Fibroblast of skin of abdomen (primary cell): ENCODE measurements around the gene STOML1.
A peak's percentile ranks its signal among the peaks of the same experiment; 100 is the strongest.
"Not testable (repeated sequence)": the region's sequence is repeated elsewhere in the genome, so short reads cannot be mapped to it uniquely, and the experiment has no call there.

ENCODE experiments used
- DNase-seq: peaks from one replicate; pipeline ENCODE4 v3.0.0-alpha.2; 2013

The STOML1 gene

DNA sequence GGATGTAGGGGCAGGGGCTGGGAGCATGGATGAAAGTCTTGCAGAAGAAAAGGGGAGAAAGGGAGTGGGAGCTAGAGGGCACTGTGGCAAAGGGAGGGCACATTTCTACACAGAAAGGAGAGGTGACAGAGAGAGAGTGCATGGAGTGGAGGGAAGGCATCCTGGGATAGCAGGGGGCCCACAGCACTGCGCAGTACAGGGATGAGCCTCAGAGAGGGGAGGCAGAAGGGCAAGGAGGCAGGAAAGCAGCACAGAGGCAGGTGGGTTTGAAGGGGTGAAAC, 5.4 kb downstream of the STOML1 start:
- no peak for DNase-seq

DNA sequence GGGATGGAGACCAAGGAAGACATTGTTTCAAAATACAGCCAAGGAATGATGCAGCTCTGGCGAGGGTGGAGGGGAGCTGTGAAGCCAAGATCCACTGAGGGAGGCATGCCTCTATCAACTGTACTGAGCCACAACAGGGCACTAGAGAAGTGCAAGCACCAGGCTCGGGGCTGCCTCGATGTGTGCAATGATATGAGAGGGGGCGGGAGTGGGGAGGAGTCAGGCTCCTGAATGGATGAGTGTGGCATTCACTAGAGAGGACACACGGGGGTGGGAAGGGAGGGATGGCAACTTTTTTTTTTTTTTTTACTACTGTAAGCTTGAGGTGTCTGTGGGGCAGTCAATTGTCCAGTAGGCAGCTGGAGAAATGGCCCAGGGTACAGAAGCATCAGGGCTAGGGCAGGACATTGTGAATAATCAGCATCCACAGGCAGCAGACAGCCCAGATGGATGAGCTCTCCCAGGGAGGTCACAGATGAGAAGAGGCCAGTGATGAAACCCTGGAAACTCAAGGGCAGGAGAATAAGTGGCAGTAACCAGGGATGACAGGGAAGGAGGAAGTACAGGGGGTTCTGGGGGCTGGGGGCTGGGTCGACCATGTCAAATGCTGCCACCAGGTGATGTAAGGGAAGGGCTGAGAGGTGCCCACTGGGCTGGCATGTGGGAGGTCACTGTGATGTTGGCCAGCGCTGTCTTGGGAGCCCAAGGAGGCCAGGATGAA, 5.9 kb downstream of the STOML1 start:
- DNase-seq, result no peak

DNA sequence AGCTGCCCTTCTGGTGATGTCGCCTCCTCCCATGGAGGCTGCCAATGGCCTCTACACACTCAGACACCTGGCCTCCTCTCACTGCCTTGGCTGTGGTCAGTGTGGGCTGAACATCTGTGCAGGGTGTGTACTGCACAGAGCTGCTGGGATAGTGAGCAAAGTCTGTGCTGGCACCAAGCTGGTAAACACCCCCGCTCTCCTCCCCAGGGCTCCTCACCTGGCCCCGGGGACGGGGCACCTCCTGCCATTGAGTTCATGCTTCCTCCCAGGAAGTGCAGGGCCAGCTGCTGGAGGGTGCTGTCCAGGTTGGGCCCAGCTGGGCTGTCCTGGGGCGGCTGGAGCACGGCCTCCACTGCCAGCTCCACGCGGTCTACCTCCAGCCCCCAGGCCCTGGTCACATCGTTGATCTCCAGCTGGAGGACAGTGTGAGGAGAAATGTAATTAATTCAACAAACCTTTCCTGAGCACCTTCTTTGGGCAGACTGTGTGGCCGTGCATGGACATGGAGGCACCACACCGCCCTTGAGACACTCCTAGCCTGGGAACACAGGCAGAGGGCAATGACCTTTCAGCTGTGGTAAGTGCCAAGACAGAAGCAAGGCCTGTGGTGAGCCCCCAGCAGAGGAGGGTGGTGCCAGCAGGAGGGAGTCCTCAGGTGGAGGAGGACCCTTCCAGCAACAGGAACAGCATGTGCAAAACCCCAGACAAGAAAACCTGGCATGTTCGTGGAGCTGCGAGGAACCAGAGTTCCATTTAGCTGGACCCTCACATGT, 6.8 kb downstream of the STOML1 start:
- peak; percentile 50 for DNase-seq

DNA sequence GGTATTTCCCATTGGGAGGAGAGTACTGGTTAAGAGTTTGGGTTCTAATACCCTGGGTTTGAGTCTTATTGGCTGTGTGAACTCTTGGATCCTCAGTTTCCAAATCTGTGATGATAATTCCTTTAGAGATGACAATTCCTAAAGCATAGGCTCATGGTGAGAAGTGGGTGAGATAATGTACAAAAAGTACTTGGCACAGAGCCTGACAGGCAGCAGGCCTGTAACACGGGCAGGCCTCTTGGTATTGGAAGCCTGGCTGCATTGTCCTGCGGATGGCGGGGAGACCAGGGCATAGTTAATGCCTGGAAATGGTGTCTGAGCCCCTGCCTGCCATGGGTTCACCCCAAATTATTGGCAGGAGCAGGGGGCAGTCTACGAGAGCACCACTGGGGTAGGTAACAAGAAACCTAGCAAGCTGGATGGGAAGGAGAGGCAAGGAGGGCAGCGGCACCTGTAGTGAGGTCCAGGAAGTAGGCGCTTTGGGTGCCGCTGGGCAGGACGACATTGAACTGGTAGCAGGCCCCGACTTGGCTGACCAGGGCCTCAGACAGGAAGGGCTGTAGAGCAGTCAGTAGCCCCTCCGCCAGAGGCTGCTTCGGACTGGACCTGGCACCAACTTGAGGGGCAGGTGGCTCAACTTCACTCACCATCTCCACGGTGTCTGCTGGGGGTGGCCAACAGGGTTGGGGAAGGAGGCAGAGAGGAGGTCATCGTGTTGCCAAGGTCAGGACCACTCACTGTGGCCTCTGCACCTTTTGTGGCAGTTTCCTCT, 7.7 kb downstream of the STOML1 start:
- DNase-seq, result no peak

DNA sequence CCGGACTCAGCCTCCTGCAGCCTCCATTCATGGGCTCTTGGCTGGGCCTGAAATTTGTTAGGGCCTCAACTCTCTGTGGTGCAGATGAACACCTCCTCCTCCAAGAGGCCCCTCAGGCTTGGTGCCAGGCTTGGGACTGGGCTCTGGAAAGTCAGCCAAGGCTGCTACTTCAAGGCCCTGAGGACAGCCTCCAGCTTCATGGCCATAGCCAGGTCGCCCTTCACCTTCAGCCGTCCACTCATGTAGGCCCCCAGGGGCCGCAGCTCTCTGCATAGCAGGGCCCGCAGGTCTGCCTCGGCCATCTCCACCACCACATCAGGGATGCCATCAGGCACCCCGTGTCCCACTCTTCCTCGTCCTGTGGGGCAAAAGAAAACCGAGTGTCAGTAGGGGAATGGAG, 8.3 kb downstream of the STOML1 start:
- no peak for DNase-seq

DNA sequence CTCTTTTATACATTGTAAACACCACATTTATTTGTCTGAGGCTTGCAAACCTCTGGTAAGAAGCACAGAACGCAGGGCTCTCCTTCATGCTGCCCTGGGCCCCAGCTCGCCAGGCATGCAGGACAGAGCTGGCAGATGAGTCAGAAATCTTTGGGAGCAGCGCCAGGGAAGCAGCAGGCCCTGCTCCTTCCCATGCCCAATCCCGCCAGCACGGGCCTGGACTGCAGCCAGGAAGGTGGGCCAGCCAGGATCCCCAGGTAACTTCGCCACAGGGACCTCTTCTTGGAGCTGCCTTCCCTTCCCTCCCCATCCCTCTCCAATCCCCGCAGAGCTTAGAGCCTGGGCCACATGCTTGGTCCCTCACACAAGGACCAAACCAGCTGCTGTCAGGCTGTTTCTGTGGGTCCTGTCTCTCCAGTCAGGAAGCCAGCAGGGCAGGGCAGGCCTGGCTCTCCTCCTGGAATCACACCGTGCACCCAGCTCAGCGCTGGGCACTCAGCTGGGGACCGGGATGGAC, 8.8 kb downstream of the STOML1 start:
- DNase-seq, result peak; percentile 82

DNA sequence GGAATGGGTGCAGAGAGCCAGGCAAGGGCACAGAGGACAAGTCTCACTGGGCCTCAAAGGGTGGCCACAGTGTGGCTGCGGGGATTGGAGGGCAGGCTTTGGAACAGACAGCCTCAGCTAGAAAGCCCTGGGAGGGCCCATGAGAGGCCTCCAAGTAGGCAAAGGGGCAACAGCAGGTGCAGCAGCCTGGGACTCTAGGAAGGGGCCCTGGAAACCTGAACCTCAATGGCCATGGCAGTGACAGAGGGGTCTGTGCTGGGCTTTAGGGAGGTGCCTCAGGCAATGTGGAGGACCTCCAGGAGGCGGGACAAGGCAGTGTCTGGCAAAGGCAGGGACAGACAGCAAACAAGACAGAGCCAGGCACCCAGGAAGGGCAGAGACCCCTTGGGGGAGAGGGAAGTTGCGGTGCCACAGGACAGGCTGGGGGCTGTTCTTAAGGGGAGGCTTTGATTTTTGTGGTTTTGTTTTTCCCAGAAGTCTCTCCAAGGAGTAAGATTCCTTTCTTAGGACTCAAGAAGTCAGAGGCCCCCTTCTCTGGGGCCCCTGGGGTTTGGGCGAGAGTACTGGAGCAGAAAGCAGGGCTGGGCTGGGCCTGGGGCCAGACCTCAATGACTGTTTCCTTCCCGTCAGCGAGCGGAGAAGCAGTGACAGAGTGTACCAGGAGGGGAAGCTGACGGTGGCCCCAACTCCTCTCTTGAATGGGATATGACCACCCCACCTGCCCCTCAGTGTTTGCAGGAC, 9.7 kb downstream of the STOML1 start:
- peak; percentile 98 for DNase-seq

DNA sequence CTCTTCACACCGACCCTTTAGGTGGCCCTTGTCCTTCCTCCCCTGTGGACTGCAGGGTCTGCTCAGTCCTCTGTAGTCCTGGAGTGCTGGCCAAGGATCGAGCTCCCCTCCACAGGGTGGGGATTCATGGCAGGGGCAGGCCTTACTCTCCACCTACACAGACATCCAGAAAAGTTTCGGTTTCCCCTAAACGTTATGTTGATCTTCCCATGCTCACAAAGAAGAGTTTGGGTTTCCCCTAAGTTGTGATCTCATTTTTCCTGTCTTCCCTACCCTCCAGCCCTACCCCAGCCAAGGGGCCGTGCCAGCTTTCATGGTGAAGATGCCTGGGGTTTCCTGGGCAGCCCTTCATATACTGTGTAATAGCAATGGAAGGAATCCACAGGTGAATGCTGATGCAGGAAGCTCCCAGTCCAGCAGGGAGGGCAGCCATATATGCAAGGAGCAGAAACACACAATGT, 10.3 kb downstream of the STOML1 start:
- DNase-seq, result no peak

DNA sequence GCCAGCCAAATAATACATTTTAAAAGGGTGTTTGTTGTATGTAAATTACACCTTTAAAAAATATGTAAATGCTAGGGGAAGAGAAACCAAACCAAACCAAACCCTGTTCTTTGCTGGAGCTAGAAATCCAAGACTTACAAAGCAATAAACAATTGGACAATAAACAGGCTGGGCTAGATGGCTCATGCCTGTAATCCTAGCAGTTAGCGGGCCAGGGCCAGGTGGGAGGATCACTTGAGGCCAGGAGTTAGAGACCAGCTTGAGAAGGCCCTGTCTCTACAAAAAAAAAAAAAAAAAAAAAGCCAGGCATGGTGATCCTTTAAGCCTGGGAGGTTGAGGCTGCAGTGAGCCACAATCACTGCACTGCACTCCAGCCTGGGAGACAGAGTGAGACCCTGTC, 12.5 kb downstream of the STOML1 start:
- DNase-seq, result no peak

DNA sequence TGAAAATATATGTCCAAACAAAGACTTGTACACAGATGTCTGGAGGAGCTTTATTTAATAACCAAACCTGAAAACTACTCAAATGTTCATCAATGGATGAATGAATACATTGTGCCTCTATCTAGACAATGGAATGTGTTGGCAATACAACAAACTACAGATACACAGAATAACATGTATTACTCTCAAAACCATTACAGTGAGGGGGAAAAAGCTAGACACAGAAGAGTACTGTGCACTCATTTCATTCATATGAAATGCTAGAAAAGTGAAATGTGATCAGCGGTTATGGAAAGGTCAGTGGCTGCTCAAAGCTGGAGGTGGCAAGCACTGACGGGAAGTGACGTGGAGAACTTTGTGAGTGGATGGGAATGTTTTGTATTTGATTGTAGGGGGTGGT, 13.2 kb downstream of the STOML1 start:
- no peak for DNase-seq

DNA sequence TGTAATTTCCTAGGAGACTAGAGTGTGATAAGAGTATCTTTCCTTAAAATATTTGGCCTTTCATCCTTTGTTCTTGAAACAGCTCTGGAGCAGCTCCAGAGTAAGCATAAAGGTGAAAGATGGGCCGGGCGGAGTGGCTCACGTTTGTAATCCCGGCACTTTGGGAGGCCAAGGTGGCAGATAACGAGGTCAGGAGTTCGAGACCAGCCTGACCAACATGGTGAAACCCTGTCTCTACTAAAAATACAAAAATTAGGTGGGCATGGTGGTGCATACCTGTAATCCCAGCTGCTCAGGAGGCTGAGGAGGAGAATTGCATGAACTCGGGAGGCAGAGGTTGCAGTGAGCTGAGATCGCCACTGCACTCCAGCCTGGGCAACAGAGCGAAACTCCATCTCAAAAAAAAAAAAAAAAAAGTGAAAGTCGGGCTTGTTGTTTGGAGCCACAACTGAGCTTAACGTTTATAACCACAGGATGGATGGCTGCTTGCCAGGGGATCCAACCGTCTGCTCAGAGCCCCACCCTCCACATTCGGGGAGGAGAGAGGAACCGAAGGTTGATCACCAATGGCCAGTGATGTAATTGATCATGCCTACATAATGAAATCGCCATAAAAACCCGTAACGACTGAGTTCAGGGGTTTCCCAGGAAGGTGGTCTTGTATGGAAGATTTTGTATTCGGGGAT, 16.5 kb downstream of the STOML1 start:
- peak; percentile 69 for DNase-seq

DNA sequence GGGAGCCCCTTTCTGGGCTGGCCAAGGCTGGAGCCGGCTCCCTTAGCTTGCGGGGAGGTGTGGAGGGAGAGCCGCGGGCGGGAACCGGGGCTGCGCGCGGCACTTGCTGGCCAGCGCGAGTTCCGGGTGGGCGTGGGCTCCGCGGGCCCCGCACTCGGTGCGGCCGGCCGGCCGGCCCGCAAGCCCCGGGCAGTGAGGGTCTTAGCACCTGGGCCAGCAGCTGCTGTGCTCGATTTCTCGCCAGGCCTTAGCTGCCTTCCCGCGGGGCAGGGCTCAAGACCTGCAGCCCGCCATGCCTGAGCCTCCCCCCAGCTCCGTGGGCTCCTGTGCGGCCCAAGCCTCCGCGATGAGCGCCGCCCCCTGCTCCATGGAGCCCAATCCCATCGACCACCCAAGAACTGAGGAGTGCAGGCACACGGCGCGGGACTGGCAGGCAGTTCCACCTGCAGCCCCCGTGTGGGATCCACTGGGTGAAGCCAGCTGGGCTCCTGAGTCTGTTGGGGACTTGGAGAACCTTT, 18.4 kb downstream of the STOML1 start:
- DNase-seq, result not testable (repeated sequence)

DNA sequence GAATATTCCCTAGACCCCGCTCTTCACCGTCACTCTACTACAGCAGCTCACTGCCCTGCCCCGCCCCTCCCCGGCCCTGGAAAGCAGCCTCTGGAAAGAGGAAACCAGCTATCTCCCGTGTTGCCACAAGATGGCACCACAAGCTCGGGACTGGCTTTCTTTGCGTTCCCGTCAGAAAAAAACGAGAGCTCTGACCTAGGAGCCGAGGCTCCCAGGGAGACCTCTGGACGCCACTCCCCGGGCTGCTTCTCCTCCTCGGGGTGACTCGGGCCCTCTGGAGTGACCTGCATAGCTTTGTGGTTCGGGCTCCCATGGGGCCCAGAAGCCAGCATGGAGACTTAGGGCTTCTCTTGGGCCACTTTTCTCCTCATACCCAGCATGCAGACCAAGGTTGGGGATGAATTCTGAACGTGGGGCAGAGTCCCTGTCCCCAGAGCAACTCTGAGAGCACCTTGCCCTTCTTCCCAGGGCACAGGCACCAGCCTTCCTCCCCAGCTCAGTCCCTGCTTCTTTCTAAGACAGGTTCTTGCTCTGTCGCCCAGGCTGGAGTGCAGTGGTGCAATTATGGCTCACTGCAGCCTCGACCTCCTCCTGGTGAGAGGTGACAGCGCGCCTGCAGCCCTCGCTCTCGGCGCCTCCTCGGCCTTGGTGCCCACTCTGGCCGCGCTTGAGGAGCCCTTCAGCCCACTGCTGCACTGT, 19.0 kb downstream of the STOML1 start:
- DNase-seq, result peak; percentile 84

DNA sequence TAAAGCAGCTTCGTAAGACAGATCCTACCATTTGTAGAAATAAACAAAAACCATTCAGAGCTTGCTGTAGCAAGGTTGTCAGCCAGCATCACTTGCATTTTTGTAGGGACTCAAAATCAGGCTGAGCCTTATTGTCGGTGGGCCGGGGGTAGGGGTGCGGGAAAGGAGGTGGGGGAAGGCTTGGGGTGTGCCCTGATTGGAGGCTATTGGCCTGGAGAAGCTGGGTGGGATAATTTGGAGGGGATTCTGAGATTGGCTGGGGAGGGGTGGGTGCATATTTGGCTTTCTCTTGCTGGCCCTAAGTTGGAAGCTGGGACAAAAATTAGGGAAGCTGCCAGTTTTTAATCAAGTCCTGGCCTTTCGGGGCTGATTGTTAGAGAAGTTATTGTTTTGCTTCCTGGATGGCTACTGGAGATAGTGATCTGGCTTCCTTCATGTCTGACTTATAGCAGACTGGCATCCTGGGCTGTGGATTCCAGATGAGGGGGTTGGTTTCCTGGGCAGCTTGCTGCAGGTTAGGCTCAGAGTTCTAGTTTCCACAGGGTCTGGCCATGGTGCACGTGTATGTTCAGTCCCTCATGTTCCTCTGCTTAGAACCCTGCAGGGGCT, 22.8 kb downstream of the STOML1 start:
- DNase-seq, result no peak

DNA sequence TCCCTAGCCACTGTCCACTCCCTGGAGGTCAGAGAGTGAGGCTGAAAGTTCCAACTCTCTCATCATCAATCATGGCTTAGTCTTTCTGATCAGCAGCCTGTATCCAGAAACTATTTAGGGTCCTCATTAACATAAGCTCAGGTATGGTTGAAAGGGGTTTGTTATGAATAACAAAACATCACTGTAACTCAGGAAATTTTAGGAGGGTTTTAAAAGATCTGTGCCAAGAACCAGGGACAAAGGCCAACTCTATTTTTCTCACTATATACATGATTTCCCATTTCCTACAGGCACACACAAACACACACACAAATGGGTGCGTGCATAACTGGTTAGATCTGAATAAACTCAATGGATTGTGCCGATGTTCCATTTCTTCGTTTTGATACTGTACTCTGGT, 23.6 kb downstream of the STOML1 start:
- DNase-seq, result no peak

DNA sequence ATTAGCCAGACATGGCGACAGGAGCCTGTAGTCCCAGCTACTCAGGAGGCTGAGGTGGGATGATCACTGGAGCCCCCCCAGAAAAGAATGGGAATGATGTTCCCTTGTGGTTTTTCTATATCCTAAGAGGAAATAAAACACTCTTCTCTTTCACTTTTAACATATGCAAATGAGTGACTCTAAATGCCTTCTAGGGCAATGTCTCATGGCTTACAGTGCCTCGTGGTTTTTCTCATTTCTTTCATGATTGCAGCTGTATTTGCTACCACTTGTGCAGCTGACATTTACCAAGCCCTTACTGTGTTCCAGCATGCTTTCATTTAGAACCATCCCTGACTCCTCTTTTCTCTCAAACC, 26.4 kb downstream of the STOML1 start:
- DNase-seq, result peak; percentile 67

DNA sequence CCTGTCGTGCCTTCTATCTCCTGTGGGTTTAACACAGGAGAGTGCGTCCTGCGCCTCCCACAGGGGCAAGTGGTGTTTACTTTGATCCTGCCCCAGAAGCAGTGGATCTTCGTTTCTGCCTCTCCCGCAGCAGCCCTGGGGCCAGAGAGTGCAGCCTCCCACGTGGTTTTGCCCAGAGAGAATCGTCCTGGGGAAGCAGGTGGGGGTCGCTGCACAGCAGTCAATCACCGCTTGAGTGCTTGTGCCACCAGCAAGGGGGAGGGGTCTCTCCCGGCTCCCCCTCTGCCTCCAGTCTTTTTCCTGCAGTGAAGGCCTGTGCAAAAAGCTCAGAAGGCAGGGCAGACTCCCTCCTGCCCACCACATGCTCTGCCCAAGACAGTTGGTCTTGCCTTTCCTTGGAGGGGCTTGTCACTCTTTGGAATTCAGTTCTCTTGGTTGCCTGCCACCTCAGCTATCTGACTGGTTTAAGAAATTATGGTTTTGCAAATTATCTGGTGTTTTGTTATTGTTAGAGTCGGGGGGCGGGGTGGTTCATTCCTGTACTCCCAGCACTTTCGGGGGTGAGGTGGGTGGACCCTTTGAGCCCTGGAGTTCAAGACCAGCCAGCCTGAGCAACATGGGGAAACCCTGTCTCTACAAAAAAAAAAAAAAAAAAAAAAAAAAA, 26.9 kb downstream of the STOML1 start:
- DNase-seq, result peak; percentile 27

DNA sequence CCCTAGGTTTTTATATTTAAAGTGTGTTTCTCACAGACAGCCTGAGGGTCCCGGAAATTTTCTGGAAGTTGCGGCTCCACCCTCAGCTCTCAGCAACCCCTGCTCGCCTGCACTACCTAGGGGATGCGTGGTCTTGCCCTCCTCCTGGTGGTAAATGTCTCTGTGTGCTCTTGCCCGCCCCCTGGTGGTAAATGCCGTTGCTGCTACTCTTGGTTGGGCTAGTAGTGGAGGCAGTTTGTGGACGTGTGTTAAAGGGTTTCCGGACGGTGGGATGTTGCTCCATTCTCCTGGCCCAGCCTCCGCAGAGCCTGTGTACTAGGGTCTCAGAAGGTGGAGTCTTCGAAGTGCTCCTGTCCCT, 27.4 kb downstream of the STOML1 start:
- DNase-seq, result peak; percentile 73

DNA sequence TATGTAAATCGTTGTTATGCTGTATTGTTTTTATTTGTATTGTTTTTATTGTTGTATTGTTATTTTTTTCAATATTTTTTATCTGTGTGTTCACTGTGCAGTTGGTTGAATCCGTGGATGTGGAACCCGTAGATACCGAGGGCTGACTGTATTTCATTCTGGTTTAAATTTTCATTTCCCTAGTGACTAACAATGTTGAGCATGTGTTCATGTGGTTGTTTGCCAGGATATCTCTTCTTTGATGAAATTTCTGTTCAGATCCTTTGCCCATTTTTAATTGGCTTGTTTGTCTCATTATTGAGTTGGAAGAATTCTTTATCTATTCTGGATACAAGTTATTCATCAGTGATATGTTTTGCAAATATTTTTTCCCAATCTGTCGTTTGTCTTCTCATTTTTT, 29.7 kb downstream of the STOML1 start:
- DNase-seq, result no peak

DNA sequence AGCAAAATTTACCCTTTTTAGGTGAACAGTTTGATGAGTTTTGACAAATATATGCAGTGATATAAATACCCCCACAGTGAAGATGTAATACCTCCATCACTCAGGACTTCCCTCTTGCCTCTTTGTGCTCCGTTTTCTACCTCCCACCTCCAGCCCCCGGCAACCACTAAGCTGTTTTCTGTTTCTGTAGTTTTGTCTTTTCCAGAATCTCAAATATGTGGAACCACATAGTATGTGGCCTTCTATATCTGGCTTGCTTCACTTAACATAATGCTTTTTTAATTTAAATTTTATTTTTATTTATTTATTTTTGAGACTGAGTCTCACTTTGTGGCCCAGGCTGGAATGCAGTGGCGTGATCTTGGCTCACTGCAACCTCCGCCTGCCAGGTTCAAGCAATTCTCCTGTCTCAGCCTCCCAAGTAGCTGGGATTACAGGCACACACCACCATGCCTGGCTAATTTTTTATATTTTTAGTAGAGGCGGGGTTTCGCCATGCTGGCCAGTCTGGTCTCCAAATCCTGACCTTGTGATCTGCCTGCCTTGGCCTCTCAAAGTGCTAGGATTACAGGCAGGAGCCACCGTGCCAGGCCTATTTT, 31.5 kb downstream of the STOML1 start:
- DNase-seq, result not testable (repeated sequence)
